ENCODE results near the gene ALG12.

DNA sequence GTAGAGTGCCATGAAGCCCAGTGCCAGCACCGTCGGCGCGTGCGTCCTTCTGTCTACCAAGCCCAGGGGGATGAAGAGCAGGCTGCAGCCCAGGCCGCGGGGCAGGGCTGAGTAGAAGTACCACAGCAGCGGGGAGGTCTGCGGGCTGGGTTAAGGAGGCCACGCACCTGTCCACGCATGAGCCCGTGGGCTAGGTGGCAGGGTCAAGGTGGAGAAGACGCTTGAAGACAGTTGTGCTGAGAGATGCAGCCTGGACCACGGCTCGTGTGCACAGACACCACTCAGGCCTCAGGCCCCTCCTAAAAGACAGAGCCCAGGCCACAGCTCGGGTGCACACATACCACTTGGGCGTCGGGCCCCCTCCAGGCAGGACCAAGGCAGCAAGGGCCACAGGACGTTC is 10.4 kb downstream of the ALG12 start:
- TF ChIP-seq, protein P1, sequence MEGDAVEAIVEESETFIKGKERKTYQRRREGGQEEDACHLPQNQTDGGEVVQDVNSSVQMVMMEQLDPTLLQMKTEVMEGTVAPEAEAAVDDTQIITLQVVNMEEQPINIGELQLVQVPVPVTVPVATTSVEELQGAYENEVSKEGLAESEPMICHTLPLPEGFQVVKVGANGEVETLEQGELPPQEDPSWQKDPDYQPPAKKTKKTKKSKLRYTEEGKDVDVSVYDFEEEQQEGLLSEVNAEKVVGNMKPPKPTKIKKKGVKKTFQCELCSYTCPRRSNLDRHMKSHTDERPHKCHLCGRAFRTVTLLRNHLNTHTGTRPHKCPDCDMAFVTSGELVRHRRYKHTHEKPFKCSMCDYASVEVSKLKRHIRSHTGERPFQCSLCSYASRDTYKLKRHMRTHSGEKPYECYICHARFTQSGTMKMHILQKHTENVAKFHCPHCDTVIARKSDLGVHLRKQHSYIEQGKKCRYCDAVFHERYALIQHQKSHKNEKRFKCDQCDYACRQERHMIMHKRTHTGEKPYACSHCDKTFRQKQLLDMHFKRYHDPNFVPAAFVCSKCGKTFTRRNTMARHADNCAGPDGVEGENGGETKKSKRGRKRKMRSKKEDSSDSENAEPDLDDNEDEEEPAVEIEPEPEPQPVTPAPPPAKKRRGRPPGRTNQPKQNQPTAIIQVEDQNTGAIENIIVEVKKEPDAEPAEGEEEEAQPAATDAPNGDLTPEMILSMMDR (IDR thresholded peaks at IDR 0.05) = no peak
- no peak for TF ChIP-seq POLR2A (IDR thresholded peaks at IDR 0.05)
- TF ChIP-seq POLR2AphosphoS5 (IDR thresholded peaks at IDR 0.05) = no peak
- no peak for TF ChIP-seq EP300 (IDR thresholded peaks at IDR 0.05)

Measured in stomach (tissue), 4 donors.